Gastroesophageal sphincter (tissue), 4 donors: ENCODE data around the gene ZCCHC17. TPM values are rescaled to one million over a fixed set of nuclear protein-coding genes. Genes with fewer than 3 reads are reported as not detected.

ENCODE experiments used
- ATAC-seq: fragments of 150-250 bp; one replicate; pipeline ENCODE4 v1.9.1; 2016; ENCODE audit warnings: mild to moderate bottlenecking, moderate library complexity
- H3K27ac ChIP-seq, 4 donors: fragments of 200-600 bp; sonication (generic) in 3 of 4; 1 replicate in 3 of 4; 2 replicates in 1 of 4; pipeline ENCODE4 v1.5.1; 2016 to 2019
- H3K27me3 ChIP-seq: fragments of 200-600 bp; sonication (generic); one replicate; pipeline ENCODE4 v1.5.1; 2019
- H3K36me3 ChIP-seq, 2 donors: fragments of 200-600 bp; sonication (generic); one replicate each; pipeline ENCODE4 v1.5.1; 2019; ENCODE audit warnings: control low read depth in 1 of 2
- H3K4me1 ChIP-seq, 3 donors: fragments of 200-600 bp; sonication (generic); 1 replicate in 2 of 3; 2 replicates in 1 of 3; pipeline ENCODE4 v1.5.1; 2016 to 2019; ENCODE audit warnings: control low read depth in 2 of 3
- H3K4me3 ChIP-seq, 2 donors: fragments of 200-600 bp; sonication (generic); one replicate each; pipeline ENCODE4 v1.5.1; 2019; ENCODE audit warnings: mild to moderate bottlenecking in 1 of 2, moderate library complexity in 1 of 2
- H3K9me3 ChIP-seq, 3 donors: fragments of 200-600 bp; sonication (generic); one replicate each; pipeline ENCODE4 v1.5.1; 2017 to 2019; ENCODE audit warnings: control low read depth in 2 of 3
- CTCF ChIP-seq, 4 experiments: fragments of 200-600 bp in 2 of 4; fragments of 450-650 bp in 2 of 4; sonication (generic) in 1 of 4; IDR thresholded peaks; one replicate each; pipeline ENCODE4 v1.5.1; 2017 to 2019; ENCODE audit warnings: antibody characterized with exemption in 4 of 4, mild to moderate bottlenecking in 2 of 4, moderate library complexity in 2 of 4
- EP300 ChIP-seq: sonication (generic); formaldehyde crosslinking; IDR thresholded peaks from one replicate; pipeline ENCODE4 v1.6.1; 2017; ENCODE audit warnings: antibody characterized with exemption, mild to moderate bottlenecking
- POLR2A ChIP-seq, 2 donors: fragments of 450-650 bp; IDR thresholded peaks; one replicate each; pipeline ENCODE4 v1.6.1; 2017; ENCODE audit warnings: antibody characterized with exemption in 2 of 2, mild to moderate bottlenecking in 2 of 2, moderate library complexity in 1 of 2
- POLR2AphosphoS5 ChIP-seq: sonication (generic); formaldehyde crosslinking; IDR thresholded peaks from one replicate; pipeline ENCODE4 v1.6.1; 2017; ENCODE audit warnings: antibody characterized with exemption
- WGBS, 2 donors: methylation state at CpG; one replicate each; pipeline ENCODE4 v1.1.5; 2018; ENCODE audit warnings: low coverage in 1 of 2; 5-methylcytosine and 5-hydroxymethylcytosine counted together
- total RNA-seq, 4 donors: library from RNA; depleted of rRNA; stranded (reverse); fragments of >200 nt; gene quantifications; one replicate each; pipeline ENCODE4 v1.1.0, GENCODE V29; 2016

Gene ZCCHC17
- total RNA-seq, 4 donors from 2014 or later = 25.4 to 28.7 (median 27.4) TPM

GRCh38 chr1:31300193-31300592, 3.4 kb downstream of the ZCCHC17 start:
- Histone ChIP-seq H3K36me3 (peaks cover 0 to 8% of the 10 kb centered on the region in 2 donors), H3K4me1 (peaks cover 6 to 37% (median 9%) of the 10 kb centered on the region in 3 donors), H3K4me3 (no peak overlapping the region), H3K27ac (no peak overlapping the region), H3K27me3 (no peaks in the 10 kb centered on the region), H3K9me3 (no peaks in the 10 kb centered on the region)
- no peak for ATAC-seq
- TF ChIP-seq POLR2AphosphoS5 = no peak
- TF ChIP-seq POLR2A (IDR thresholded peaks at IDR 0.05) = no peak
- TF ChIP-seq EP300 = no peak
- TF ChIP-seq CTCF (IDR thresholded peaks at IDR 0.05) = no peak
- WGBS, 2 donors = 93 to 100% methylated on average over 1 to 3 of the region's 3 CpGs

GRCh38 chr1:31302709-31303441, 6.0 kb downstream of the ZCCHC17 start:
- H3K27ac ChIP-seq = no peak overlapping the region
- no peak overlapping the region for H3K4me3 ChIP-seq
- 56 to 79% methylated on average over 2 to 7 of the region's 7 CpGs for WGBS, 2 donors
- TF ChIP-seq CTCF (IDR thresholded peaks at IDR 0.05) (no peak), POLR2AphosphoS5 (no peak), EP300 (no peak), POLR2A (IDR thresholded peaks at IDR 0.05) (no peak)
- peaks cover 2 to 32% (median 7%) of the 10 kb centered on the region in 3 donors for H3K4me1 ChIP-seq
- H3K9me3 ChIP-seq = no peaks in the 10 kb centered on the region
- H3K36me3 ChIP-seq = peaks cover 0 to 8% of the 10 kb centered on the region in 2 donors
- H3K27me3 ChIP-seq = no peaks in the 10 kb centered on the region
- no peak for ATAC-seq

DNA sequence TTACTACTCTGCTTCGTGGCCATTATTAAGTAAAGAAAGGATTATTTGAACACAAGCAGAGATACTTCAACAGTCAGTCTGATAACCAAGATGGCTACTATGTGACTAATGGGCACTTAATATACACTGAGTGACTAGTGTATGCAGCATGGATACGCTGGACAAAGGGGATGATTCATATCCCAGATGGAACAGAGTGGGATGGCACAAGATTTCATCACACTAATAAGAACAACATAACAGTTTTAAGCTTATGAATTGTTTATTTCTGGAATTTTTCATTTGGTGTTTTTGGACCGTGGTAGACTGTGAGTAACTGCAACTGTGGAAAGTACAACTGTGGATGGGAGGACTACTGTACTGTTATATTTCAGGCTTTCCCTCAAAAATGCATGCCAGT, 9.4 kb downstream of the ZCCHC17 start:
- Histone ChIP-seq H3K4me3 (no peak overlapping the region), H3K27ac (no peak overlapping the region), H3K4me1 (peaks cover 0 to 9% (median 0%) of the 10 kb centered on the region in 3 donors), H3K36me3 (peaks cover 0 to 22% of the 10 kb centered on the region in 2 donors), H3K27me3 (no peaks in the 10 kb centered on the region), H3K9me3 (no peaks in the 10 kb centered on the region)
- WGBS, 2 donors = 33 to 57% methylated on average over 3 of the region's 3 CpGs
- no peak for ATAC-seq
- TF ChIP-seq EP300 = no peak
- TF ChIP-seq POLR2AphosphoS5 = peak; percentile 31
- TF ChIP-seq CTCF (IDR thresholded peaks at IDR 0.05) = no peak
- TF ChIP-seq POLR2A (IDR thresholded peaks at IDR 0.05) = no peak

- H3K4me3 ChIP-seq = no peak overlapping the region
- no peak for ATAC-seq
- H3K36me3 ChIP-seq = peaks cover 0 to 40% of the 10 kb centered on the region in 2 donors
- no peak overlapping the region for H3K27ac ChIP-seq
- no peak for TF ChIP-seq CTCF (IDR thresholded peaks at IDR 0.05)
- peaks cover 0 to 9% (median 0%) of the 10 kb centered on the region in 3 donors for H3K4me1 ChIP-seq
- no peaks in the 10 kb centered on the region for H3K9me3 ChIP-seq
- 14 to 33% methylated on average over 1 of the region's 1 CpG for WGBS, 2 donors
- no peaks in the 10 kb centered on the region for H3K27me3 ChIP-seq
Measured at GRCh38 chr1:31308036-31308435, 11.2 kb downstream of the ZCCHC17 start.

GRCh38 chr1:31310198-31310597, 13.4 kb downstream of the ZCCHC17 start:
- peaks cover 0 to 9% (median 0%) of the 10 kb centered on the region in 3 donors for H3K4me1 ChIP-seq
- ATAC-seq = no peak
- H3K27me3 ChIP-seq = no peaks in the 10 kb centered on the region
- WGBS, 2 donors = 81 to 93% methylated on average over 4 of the region's 4 CpGs
- no peak overlapping the region for H3K27ac ChIP-seq
- H3K9me3 ChIP-seq = no peaks in the 10 kb centered on the region
- TF ChIP-seq POLR2A (IDR thresholded peaks at IDR 0.05) = no peak
- TF ChIP-seq CTCF (IDR thresholded peaks at IDR 0.05) = no peak
- TF ChIP-seq EP300 = no peak
- TF ChIP-seq POLR2AphosphoS5 = no peak
- peaks cover 0 to 54% of the 10 kb centered on the region in 2 donors for H3K36me3 ChIP-seq
- no peak overlapping the region for H3K4me3 ChIP-seq
